Natural killer cell (primary cell): ENCODE measurements around the gene KLK2. TPM values are rescaled to one million over a fixed set of nuclear protein-coding genes. Genes with fewer than 3 reads are reported as not detected.

ENCODE experiments used
- ATAC-seq, 3 donors: fragments of 150-1000 bp in 2 of 3; fragments of 200-7000 bp in 1 of 3; cut with Tn5 transposase; 1 replicate in 1 of 3; 2 replicates in 2 of 3; pipeline ENCODE4 v1.10.0; 2021; ENCODE audit warnings: mild to moderate bottlenecking in 2 of 3, moderate library complexity in 2 of 3
- DNase-seq, 2 donors: peaks; one replicate each; pipeline versions ENCODE4 v3.0.0 to v3.0.0-alpha.2; 2013 to 2021; ENCODE audit warnings: mixed read lengths in 1 of 2
- H3K27ac ChIP-seq: one replicate; pipeline ENCODE4 v1.5.1; 2013; ENCODE audit warnings: mild to moderate bottlenecking, low read length
- H3K27me3 ChIP-seq: one replicate; pipeline ENCODE4 v1.6.1; 2013; ENCODE audit warnings: low read length; ENCODE audit not compliant: control insufficient read depth, insufficient read depth
- H3K36me3 ChIP-seq: one replicate; pipeline ENCODE4 v1.6.1; 2013; ENCODE audit warnings: low read length; ENCODE audit not compliant: control insufficient read depth, insufficient read depth
- H3K4me1 ChIP-seq: one replicate; pipeline ENCODE4 v1.6.1; 2013; ENCODE audit warnings: low read length; ENCODE audit not compliant: control insufficient read depth, insufficient read depth
- H3K4me3 ChIP-seq: one replicate; pipeline ENCODE4 v1.5.1; 2013; ENCODE audit warnings: low read length
- H3K9me3 ChIP-seq: one replicate; pipeline ENCODE4 v1.6.1; 2013; ENCODE audit warnings: low read length; ENCODE audit not compliant: control insufficient read depth, insufficient read depth
- H3K27ac Mint-ChIP-seq, 2 donors: one replicate each; pipeline ENCODE4 v1.8.0; 2022; ENCODE audit warnings: mild to moderate bottlenecking in 2 of 2, mixed read lengths in 2 of 2, moderate library complexity in 1 of 2
- H3K27me3 Mint-ChIP-seq, 2 donors: one replicate each; pipeline ENCODE4 v1.8.0; 2022; ENCODE audit warnings: low read depth in 2 of 2, mixed read lengths in 2 of 2
- H3K36me3 Mint-ChIP-seq: one replicate; pipeline ENCODE4 v1.8.0; 2022; ENCODE audit warnings: mixed read lengths
- H3K4me1 Mint-ChIP-seq, 2 donors: one replicate each; pipeline ENCODE4 v1.8.0; 2022; ENCODE audit warnings: mixed read lengths in 2 of 2
- H3K4me3 Mint-ChIP-seq: one replicate; pipeline ENCODE4 v1.8.0; 2022; ENCODE audit warnings: mild to moderate bottlenecking, moderate library complexity, mixed read lengths
- H3K9me3 Mint-ChIP-seq, 2 donors: one replicate each; pipeline ENCODE4 v1.8.0; 2022; ENCODE audit warnings: mixed read lengths in 2 of 2
- WGBS: methylation state at CpG from one replicate; pipeline ENCODE4 v1.1.7; 2013; ENCODE audit warnings: missing lambda C conversion rate; ENCODE audit not compliant: insufficient coverage; 5-methylcytosine and 5-hydroxymethylcytosine counted together
- intact Hi-C: fragments of 100-400 bp; cut with micrococcal nuclease; formaldehyde crosslinking; loops from one replicate; pipeline ENCODE4 v1.14.2; 2022
- total RNA-seq, 4 donors: library from RNA; stranded (reverse); fragments of 120-200 nt in 1 of 4; gene quantifications; one replicate each; pipeline versions ENCODE4 v1.2.3 to v1.2.4, GENCODE V29; 2013 to 2022
- TF ChIP-seq, protein P1 (sequence below): fragments of 200-600 bp; IDR thresholded peaks from one replicate; pipeline ENCODE4 v1.8.0; 2022; ENCODE audit warnings: antibody characterized with exemption

The KLK2 gene
- total RNA-seq, 3 donors from 2014 or later (not counting 1 experiment from before 2014, with no cell fraction given): not detected

DNA sequence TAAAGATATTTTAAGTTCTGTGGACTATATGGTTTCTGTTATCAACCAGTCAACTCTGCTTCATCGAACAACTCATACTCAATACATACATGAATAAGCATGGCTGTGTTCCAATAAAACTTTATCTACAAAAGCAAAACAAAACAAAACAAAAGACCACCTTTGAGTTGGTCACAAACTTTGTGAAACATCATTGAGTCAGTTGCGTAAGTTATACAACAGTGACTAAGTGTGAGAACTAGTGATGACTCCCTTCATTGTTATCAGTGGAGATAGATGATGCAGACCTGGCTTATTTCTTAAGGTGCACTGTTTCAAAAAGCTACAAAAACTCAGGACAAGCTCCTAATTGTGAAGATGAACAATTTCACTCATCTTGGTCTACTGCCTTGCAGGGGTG is 52.5 kb downstream of the KLK2 start:
- H3K9me3 Mint-ChIP-seq: no peaks in the 10 kb centered on the region
- TF ChIP-seq, protein P1, sequence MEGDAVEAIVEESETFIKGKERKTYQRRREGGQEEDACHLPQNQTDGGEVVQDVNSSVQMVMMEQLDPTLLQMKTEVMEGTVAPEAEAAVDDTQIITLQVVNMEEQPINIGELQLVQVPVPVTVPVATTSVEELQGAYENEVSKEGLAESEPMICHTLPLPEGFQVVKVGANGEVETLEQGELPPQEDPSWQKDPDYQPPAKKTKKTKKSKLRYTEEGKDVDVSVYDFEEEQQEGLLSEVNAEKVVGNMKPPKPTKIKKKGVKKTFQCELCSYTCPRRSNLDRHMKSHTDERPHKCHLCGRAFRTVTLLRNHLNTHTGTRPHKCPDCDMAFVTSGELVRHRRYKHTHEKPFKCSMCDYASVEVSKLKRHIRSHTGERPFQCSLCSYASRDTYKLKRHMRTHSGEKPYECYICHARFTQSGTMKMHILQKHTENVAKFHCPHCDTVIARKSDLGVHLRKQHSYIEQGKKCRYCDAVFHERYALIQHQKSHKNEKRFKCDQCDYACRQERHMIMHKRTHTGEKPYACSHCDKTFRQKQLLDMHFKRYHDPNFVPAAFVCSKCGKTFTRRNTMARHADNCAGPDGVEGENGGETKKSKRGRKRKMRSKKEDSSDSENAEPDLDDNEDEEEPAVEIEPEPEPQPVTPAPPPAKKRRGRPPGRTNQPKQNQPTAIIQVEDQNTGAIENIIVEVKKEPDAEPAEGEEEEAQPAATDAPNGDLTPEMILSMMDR: no peak
- Histone ChIP-seq H3K27me3 (peaks cover 3% of the 10 kb centered on the region), H3K27ac (no peak overlapping the region), H3K36me3 (no peaks in the 10 kb centered on the region), H3K4me3 (no peak overlapping the region), H3K4me1 (peaks cover 6% of the 10 kb centered on the region), H3K9me3 (no peaks in the 10 kb centered on the region)
- H3K4me3 Mint-ChIP-seq: no peak overlapping the region
- H3K4me1 Mint-ChIP-seq: peaks cover 8 to 10% of the 10 kb centered on the region in 2 donors
- no peaks in the 10 kb centered on the region for H3K36me3 Mint-ChIP-seq
- intact Hi-C loops: no loop called here
- WGBS: 85% methylated on average over 2 of the region's 2 CpGs
- DNase-seq (no peak), ATAC-seq (no peak)
- peaks cover 9 to 26% of the 10 kb centered on the region in 2 donors for H3K27me3 Mint-ChIP-seq
- no peak overlapping the region for H3K27ac Mint-ChIP-seq

DNA sequence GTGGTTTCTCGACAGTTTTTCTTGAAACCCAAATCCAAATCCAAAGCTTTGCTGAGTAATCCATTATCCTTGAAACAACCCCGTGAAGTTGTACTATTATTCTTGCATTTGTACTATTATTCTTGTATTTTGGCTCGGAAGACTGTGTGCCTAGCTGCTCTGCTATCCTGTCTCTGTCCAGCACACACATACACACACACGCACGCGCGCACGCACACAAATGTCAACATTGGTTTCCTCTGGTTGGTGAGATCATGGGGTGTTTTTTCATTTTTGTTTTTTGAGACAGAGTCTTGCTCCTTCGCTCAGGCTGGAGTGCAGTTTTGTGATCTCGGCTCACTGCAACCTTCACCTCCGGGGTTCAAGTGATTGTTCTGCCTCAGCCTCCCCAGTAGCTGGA is 52.9 kb downstream of the KLK2 start:
- WGBS: 66% methylated on average over 4 of the region's 11 CpGs
- Histone ChIP-seq H3K27me3 (peaks cover 3% of the 10 kb centered on the region), H3K36me3 (no peaks in the 10 kb centered on the region), H3K4me1 (peaks cover 6% of the 10 kb centered on the region), H3K27ac (no peak overlapping the region), H3K9me3 (no peaks in the 10 kb centered on the region), H3K4me3 (no peak overlapping the region)
- no peaks in the 10 kb centered on the region for H3K9me3 Mint-ChIP-seq
- H3K27ac Mint-ChIP-seq: no peak overlapping the region
- ATAC-seq (no peak), DNase-seq (no peak)
- peaks cover 12 to 31% of the 10 kb centered on the region in 2 donors for H3K27me3 Mint-ChIP-seq
- intact Hi-C loops: no loop called here
- TF ChIP-seq, protein P1: no peak
- no peak overlapping the region for H3K4me3 Mint-ChIP-seq
- H3K4me1 Mint-ChIP-seq: peaks cover 8 to 11% of the 10 kb centered on the region in 2 donors
- H3K36me3 Mint-ChIP-seq: no peaks in the 10 kb centered on the region

DNA sequence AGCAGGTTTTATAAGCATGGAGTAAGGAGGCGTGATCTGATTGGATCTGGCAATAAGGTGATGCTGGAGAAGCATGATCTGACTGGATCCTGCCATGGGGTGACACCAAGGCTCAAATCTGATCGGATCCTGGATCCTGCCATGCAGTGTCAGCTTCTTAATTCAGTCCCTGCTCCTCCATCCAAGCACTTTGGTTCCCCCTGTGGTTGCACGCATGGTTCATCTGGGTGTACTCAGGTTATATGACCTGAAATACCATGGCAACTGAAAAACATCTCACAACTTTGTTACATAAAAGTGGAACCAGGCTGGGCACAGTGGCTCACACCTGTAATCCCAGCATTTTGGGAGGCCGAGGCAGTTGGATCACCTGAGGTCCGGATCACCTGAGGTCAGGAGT is 55.6 kb downstream of the KLK2 start:
- H3K27ac Mint-ChIP-seq: no peak overlapping the region
- TF ChIP-seq, protein P1: no peak
- peaks cover 0 to 4% of the 10 kb centered on the region in 2 donors for H3K4me1 Mint-ChIP-seq
- no peaks in the 10 kb centered on the region for H3K36me3 Mint-ChIP-seq
- no peak overlapping the region for H3K4me3 Mint-ChIP-seq
- no peaks in the 10 kb centered on the region for H3K9me3 Mint-ChIP-seq
- Histone ChIP-seq H3K4me3 (no peak overlapping the region), H3K36me3 (no peaks in the 10 kb centered on the region), H3K27ac (no peak overlapping the region), H3K9me3 (no peaks in the 10 kb centered on the region), H3K27me3 (no peaks in the 10 kb centered on the region), H3K4me1 (no peaks in the 10 kb centered on the region)
- intact Hi-C loops: no loop called here
- H3K27me3 Mint-ChIP-seq: peaks cover 15 to 30% of the 10 kb centered on the region in 2 donors
- no peak for DNase-seq
- no peak for ATAC-seq
- WGBS: 85% methylated on average over 5 of the region's 5 CpGs

Other genes starting within 250 kb of the KLK2 start
- gene SYT3, start 233.6 kb upstream of the KLK2 start, total RNA-seq: not detected
- gene C19orf81, start 224.0 kb upstream of the KLK2 start, total RNA-seq: not detected
- gene SHANK1, start 153.6 kb upstream of the KLK2 start, total RNA-seq: under 1 TPM; 0.05 to 0.75 (median 0.20) TPM
- gene CLEC11A, start 150.1 kb upstream of the KLK2 start, total RNA-seq: 1 to 10 TPM; 2.3 to 4.0 (median 3.3) TPM
- not detected for gene GPR32, start 103.0 kb upstream of the KLK2 start, total RNA-seq
- not detected for gene ACP4, start 83.0 kb upstream of the KLK2 start, total RNA-seq
- not detected for gene KLK1, start 49.7 kb upstream of the KLK2 start, total RNA-seq
- not detected for gene KLK15, start 39.9 kb upstream of the KLK2 start, total RNA-seq
- not detected for gene KLK3, start 18.5 kb upstream of the KLK2 start, total RNA-seq
- not detected for gene KLK4, start 38.0 kb downstream of the KLK2 start, total RNA-seq
- not detected for gene KLK5, start 79.6 kb downstream of the KLK2 start, total RNA-seq
- gene KLK6, start 96.2 kb downstream of the KLK2 start, total RNA-seq: not detected
- not detected for gene KLK7, start 110.5 kb downstream of the KLK2 start, total RNA-seq
- gene KLK8, start 128.2 kb downstream of the KLK2 start, total RNA-seq: not detected
- not detected for gene KLK10, start 146.3 kb downstream of the KLK2 start, total RNA-seq
- gene KLK11, start 153.2 kb downstream of the KLK2 start, total RNA-seq: not detected
- not detected for gene KLK12, start 161.6 kb downstream of the KLK2 start, total RNA-seq
- not detected for gene KLK13, start 191.7 kb downstream of the KLK2 start, total RNA-seq
- 1 to 10 TPM in 2 of 3 donors, under 1 TPM in 1; 0.64 to 1.3 (median 1.1) TPM for gene KLK14, start 209.4 kb downstream of the KLK2 start, total RNA-seq
- 1 to 10 TPM; 2.5 to 6.5 (median 3.8) TPM for gene CTU1, start 235.0 kb downstream of the KLK2 start, total RNA-seq